Cardiac muscle cell (in vitro differentiated cells and primary cell): ENCODE data around the gene NDST1. TPM values are rescaled to one million over a fixed set of nuclear protein-coding genes. Genes with fewer than 3 reads are reported as not detected.
"Not testable (repeated sequence)": the region's sequence is repeated elsewhere in the genome, so short reads cannot be mapped to it uniquely, and the experiment has no call there.

ENCODE experiments used
- DNase-seq, 2 donors: peaks; one replicate each; pipeline versions ENCODE4 v3.0.0 to v3.0.0-alpha.2; 2010 to 2017; ENCODE audit warnings: low read depth in 1 of 2, low spot score in 1 of 2
- H3K27ac ChIP-seq: fragments of 200-600 bp; sonication (generic); 2 replicates; pipeline ENCODE4 v1.5.1; 2016
- H3K27me3 ChIP-seq: fragments of 200-600 bp; sonication (generic); 2 replicates; pipeline ENCODE4 v1.6.0; 2016; ENCODE audit warnings: control low read depth
- H3K36me3 ChIP-seq: fragments of 200-600 bp; sonication (generic); 2 replicates; pipeline ENCODE4 v1.5.1; 2016; ENCODE audit warnings: control low read depth
- H3K4me1 ChIP-seq: fragments of 200-600 bp; sonication (generic); 2 replicates; pipeline ENCODE4 v1.8.1; 2017; ENCODE audit warnings: low read depth, mild to moderate bottlenecking, mixed run types
- H3K4me3 ChIP-seq: fragments of 200-600 bp; sonication (generic); 2 replicates; pipeline ENCODE4 v1.5.1; 2016; ENCODE audit warnings: mild to moderate bottlenecking
- H3K9me3 ChIP-seq: fragments of 200-600 bp; sonication (generic); 2 replicates; pipeline ENCODE4 v1.5.1; 2017; ENCODE audit warnings: low read depth, mild to moderate bottlenecking, control low read depth
- polyA plus RNA-seq: library from polyadenylated mRNA; unstranded; fragments of >200 nt; fragmentation: Nextera tagmentation; extraction: Ambion mirVana; gene quantifications from 2 replicates; pipeline ENCODE4 v1.2.1, GENCODE V29; 2016
- total RNA-seq: library from RNA; depleted of rRNA; stranded (reverse); fragments of >200 nt; gene quantifications from 2 replicates; pipeline ENCODE4 v1.2.3, GENCODE V29; 2016
- TF ChIP-seq, protein P1 (sequence below): IDR thresholded peaks from 2 replicates; pipeline ENCODE4 v1.5.1; 2012; ENCODE audit warnings: low read depth, mild to moderate bottlenecking, low read length

Gene NDST1
- total and polyA plus RNA-seq, 2 experiments from 2014 or later: 26.6 to 97.6 TPM

DNA sequence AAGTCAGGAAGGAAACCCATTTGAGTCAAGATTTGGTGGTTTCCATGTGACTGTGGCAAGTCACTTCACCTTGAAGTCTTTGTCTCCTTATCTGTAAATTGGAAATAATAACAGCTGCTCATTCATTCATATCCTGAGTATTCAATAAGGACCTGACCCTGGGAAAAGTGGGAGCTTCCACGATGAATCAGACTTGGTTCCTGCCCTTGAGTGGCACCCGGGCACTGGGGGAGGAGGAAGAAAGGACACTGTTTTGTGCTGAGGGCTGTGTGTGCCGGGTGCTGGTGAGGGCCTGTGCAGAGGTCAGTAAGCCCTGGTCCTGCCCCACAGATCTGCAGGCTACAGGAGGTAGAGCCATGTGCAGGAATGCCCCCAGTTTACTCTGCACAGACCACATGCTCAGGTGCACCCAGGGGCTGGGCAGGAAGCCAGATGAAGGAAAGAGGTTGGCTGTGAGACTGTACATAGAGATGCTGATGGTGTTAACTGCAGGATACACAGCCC, 6.8 kb downstream of the NDST1 start:
- Histone ChIP-seq H3K9me3 (no peaks in the 10 kb centered on the region), H3K27me3 (no peaks in the 10 kb centered on the region), H3K36me3 (no peaks in the 10 kb centered on the region), H3K4me1 (peaks cover 36% of the 10 kb centered on the region), H3K4me3 (no peak overlapping the region), H3K27ac (peak overlapping the region; percentile 94)
- TF ChIP-seq, protein P1, sequence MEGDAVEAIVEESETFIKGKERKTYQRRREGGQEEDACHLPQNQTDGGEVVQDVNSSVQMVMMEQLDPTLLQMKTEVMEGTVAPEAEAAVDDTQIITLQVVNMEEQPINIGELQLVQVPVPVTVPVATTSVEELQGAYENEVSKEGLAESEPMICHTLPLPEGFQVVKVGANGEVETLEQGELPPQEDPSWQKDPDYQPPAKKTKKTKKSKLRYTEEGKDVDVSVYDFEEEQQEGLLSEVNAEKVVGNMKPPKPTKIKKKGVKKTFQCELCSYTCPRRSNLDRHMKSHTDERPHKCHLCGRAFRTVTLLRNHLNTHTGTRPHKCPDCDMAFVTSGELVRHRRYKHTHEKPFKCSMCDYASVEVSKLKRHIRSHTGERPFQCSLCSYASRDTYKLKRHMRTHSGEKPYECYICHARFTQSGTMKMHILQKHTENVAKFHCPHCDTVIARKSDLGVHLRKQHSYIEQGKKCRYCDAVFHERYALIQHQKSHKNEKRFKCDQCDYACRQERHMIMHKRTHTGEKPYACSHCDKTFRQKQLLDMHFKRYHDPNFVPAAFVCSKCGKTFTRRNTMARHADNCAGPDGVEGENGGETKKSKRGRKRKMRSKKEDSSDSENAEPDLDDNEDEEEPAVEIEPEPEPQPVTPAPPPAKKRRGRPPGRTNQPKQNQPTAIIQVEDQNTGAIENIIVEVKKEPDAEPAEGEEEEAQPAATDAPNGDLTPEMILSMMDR: no peak
- DNase-seq: no peak

DNA sequence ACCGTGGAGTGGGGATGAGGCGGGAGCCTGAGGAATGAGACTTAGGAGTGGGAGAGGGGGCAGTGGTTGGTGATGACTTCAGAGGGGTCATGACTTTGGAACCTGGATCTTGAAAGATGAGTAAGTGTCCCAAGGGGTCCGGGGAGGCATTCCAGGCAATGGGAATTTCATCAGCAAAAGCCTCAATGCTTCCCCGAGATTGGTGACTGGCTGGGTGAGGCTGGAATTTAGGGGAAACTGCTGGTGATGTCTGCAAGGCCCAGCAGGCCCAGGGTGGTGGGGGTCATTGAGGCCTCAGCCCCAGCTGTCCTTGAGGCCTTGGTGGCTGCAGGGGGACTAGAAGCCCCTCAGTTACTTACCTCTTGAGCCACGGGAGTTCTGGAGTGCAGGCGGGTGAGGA, 7.5 kb downstream of the NDST1 start:
- H3K36me3 ChIP-seq: no peaks in the 10 kb centered on the region
- peak overlapping the region; percentile 94 for H3K27ac ChIP-seq
- H3K27me3 ChIP-seq: no peaks in the 10 kb centered on the region
- H3K4me3 ChIP-seq: no peak overlapping the region
- peak in 1 of 2 donors; percentile 78 for DNase-seq
- no peaks in the 10 kb centered on the region for H3K9me3 ChIP-seq
- H3K4me1 ChIP-seq: peaks cover 36% of the 10 kb centered on the region
- TF ChIP-seq, protein P1: no peak

DNA sequence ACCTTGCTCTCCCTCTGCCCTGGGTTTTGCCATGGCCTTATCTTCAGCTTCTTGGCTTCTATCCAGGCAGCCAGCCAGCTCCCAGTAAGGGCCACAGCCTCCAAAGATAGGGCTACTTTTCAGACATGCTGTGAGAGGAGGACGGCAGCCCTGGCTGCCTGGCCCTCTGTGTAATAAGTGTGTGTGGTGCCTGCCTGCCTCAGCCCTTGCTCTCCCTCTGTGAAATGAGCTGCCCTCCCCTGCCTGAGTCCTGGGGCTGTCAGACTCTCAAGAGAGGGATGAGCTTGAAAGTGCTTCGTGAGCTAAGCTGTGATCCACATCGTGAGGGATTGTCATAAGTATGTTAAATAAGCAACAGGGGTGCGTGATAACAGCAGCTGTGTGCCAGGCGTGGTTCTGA, 8.1 kb downstream of the NDST1 start:
- Histone ChIP-seq H3K4me1 (peaks cover 35% of the 10 kb centered on the region), H3K27ac (peak overlapping the region; percentile 94), H3K27me3 (no peaks in the 10 kb centered on the region), H3K9me3 (no peaks in the 10 kb centered on the region), H3K4me3 (no peak overlapping the region), H3K36me3 (no peaks in the 10 kb centered on the region)
- TF ChIP-seq, protein P1: no peak
- peak; percentile 78 to 94 for DNase-seq

DNA sequence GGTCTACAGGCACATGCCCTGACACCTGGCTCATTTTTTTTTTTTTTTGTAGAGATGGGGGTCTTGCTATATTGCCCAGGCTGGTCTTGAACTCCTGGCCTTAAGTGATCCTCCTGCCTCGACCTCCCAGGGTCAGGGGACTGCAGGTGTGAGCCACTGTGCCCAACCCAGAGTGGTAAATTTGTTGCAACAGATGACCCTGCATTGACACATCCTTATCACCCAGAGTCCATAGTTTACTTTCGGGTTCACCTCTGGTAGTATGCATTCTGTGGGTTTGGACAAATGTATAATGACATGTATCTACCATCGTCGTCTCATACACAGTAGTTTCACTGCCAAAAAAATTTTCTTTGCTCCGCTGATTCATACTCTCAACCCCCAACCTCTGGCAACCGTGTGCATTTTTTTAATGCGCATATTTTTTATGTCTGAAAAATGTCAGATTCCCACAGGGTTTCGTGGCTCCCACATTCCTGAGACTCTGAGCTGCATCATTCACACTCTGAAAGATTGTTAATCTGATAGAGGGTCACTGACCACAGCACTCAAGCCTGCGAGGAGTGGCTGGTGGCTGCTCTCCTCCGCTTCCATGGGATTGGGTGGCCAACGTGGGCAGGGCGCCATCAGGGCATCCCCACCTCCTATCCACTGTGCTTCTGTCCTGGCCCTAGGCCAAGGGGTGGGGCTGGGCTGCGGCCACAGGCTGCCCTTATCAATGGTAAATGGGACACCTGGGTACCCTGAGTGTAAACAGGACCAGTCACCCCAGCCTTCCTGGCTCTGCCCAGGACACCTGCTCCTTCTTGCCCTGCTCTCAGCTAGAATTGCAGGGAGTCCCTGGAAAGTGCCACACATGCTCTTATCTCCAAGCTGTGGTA, 9.6 kb downstream of the NDST1 start:
- H3K27ac ChIP-seq: peak overlapping the region; percentile 35
- DNase-seq: peak in 1 of 2 donors; percentile 95
- H3K27me3 ChIP-seq: no peaks in the 10 kb centered on the region
- H3K36me3 ChIP-seq: no peaks in the 10 kb centered on the region
- peaks cover 31% of the 10 kb centered on the region for H3K4me1 ChIP-seq
- no peaks in the 10 kb centered on the region for H3K9me3 ChIP-seq
- TF ChIP-seq, protein P1: no peak
- no peak overlapping the region for H3K4me3 ChIP-seq

DNA sequence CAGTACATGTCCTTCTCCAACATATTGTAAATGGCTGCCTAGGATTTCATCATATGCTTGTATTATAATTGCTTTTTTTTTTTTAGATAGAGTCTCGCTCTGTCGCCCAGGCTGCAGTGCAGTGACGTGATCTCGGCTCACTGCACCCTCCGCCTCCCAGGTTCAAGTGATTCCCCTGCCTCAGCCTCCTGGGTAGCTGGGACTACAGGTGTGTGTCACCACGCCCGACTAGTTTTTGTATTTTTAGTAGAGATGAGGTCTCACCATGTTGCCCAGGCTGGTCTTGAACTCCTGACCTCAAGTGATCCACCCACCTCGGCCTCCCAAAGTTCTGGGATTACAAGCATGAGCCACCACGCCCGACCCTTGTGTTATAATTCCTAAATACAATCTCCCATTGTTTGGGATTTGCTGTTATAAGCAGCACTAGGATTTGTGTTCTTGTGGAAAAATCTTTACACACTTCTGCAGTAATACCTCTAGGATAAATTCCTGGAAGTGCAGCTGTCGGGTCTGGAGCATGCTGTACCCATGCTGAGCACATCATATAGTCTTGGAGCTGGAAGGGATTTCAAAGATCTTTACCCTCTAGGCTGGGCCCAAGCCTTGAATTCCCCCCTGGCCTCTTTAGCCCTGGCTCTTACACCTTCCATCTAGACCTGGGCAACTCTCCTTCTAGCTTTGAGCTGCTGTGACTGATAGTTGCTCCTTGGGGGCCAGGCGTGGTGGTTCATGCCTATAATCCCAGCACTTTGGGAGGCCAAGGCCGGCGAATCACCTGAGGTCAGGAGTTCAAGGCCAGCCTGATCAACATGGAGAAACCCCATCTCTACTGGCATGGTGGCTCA, 11.0 kb downstream of the NDST1 start:
- not testable (repeated sequence) for H3K4me3 ChIP-seq, DNase-seq, H3K27me3 ChIP-seq, H3K9me3 ChIP-seq, H3K36me3 ChIP-seq
- peaks cover 43% of the 10 kb centered on the region for H3K4me1 ChIP-seq
- peak overlapping the region; percentile 16 for H3K27ac ChIP-seq
